SK-N-SH treated with all-trans-retinoic acid at 6 μM for 48 hours (cell line): Measurements from ENCODE around the gene POU3F2.

Source experiments
- ATAC-seq: fragments of 200-7000 bp; cut with Tn5 transposase; 3 replicates; pipeline ENCODE4 v1.9.1; 2020; ENCODE audit warnings: mild to moderate bottlenecking, moderate library complexity
- ARNTL ChIP-seq: fragments of 450-650 bp; formaldehyde crosslinking; IDR thresholded peaks from 2 replicates; pipeline ENCODE4 v1.5.0; 2020; ENCODE audit warnings: low read depth, mild to moderate bottlenecking, moderate library complexity, borderline replicate concordance
- CSDC2 ChIP-seq: fragments of 250-450 bp; sonication (Bioruptor Pico); IDR thresholded peaks from 2 replicates; pipeline ENCODE4 v1.5.0; 2020; ENCODE audit warnings: mild to moderate bottlenecking, moderate library complexity
- ESRRG ChIP-seq: fragments of 250-450 bp; sonication (Bioruptor Pico); IDR thresholded peaks from 2 replicates; pipeline ENCODE4 v1.6.1; 2021; ENCODE audit warnings: mild to moderate bottlenecking
- GLIS3 ChIP-seq: fragments of 250-450 bp; sonication (Bioruptor Pico); IDR thresholded peaks from 2 replicates; pipeline ENCODE4 v1.5.0; 2020; ENCODE audit warnings: mild to moderate bottlenecking, moderate library complexity
- OSR1 ChIP-seq: fragments of 250-450 bp; sonication (Bioruptor Pico); IDR thresholded peaks from 2 replicates; pipeline ENCODE4 v1.8.0; 2022; ENCODE audit warnings: moderate library complexity, mild to moderate bottlenecking, inconsistent platforms
- PPARA ChIP-seq: fragments of 250-450 bp; sonication (Bioruptor Pico); IDR thresholded peaks from 2 replicates; pipeline ENCODE4 v1.5.0; 2020; ENCODE audit warnings: mild to moderate bottlenecking, borderline replicate concordance
- RARB ChIP-seq: fragments of 250-450 bp; sonication (Bioruptor Pico); IDR thresholded peaks from 2 replicates; pipeline ENCODE4 v1.8.0; 2021; ENCODE audit warnings: mild to moderate bottlenecking, moderate library complexity
- SNAI2 ChIP-seq: fragments of 250-450 bp; sonication (Bioruptor Pico); IDR thresholded peaks from 2 replicates; pipeline ENCODE4 v1.5.0; 2020; ENCODE audit warnings: mild to moderate bottlenecking, moderate library complexity
- TCF4 ChIP-seq: fragments of 250-450 bp; sonication (Bioruptor Pico); IDR thresholded peaks from 2 replicates; pipeline ENCODE4 v1.8.0; 2021; ENCODE audit warnings: mild to moderate bottlenecking, moderate library complexity, borderline replicate concordance
- TOX ChIP-seq: fragments of 250-450 bp; sonication (Bioruptor Pico); IDR thresholded peaks from 2 replicates; pipeline ENCODE4 v1.8.0; 2021; ENCODE audit warnings: mild to moderate bottlenecking, moderate library complexity, borderline replicate concordance
- ZC3H10 ChIP-seq: fragments of 250-450 bp; sonication (Bioruptor Pico); IDR thresholded peaks from 2 replicates; pipeline ENCODE4 v1.5.1; 2021; ENCODE audit warnings: mild to moderate bottlenecking, moderate library complexity
- ZFP3 ChIP-seq: fragments of 250-450 bp; sonication (Bioruptor Pico); IDR thresholded peaks from 2 replicates; pipeline ENCODE4 v1.5.0; 2020; ENCODE audit warnings: mild to moderate bottlenecking, moderate library complexity
- ZFP30 ChIP-seq: fragments of 450-650 bp; formaldehyde crosslinking; IDR thresholded peaks from 2 replicates; pipeline ENCODE4 v1.5.0; 2022; ENCODE audit warnings: mild to moderate bottlenecking, moderate library complexity
- ZNF565 ChIP-seq: fragments of 450-650 bp; formaldehyde crosslinking; conservative IDR thresholded peaks from 2 replicates; pipeline ENCODE4 v1.5.0; 2020; ENCODE audit warnings: low read depth, mild to moderate bottlenecking, moderate library complexity
- ZNF70 ChIP-seq: fragments of 450-650 bp; formaldehyde crosslinking; IDR thresholded peaks from 2 replicates; pipeline ENCODE4 v1.5.0; 2020; ENCODE audit warnings: mild to moderate bottlenecking, moderate library complexity
- ZNF8 ChIP-seq: fragments of 450-650 bp; formaldehyde crosslinking; IDR thresholded peaks from 2 replicates; pipeline ENCODE4 v1.5.0; 2020; ENCODE audit warnings: mild to moderate bottlenecking, moderate library complexity
- TF ChIP-seq, protein P1 (sequence below): fragments of 250-450 bp; sonication (Bioruptor Pico); IDR thresholded peaks from 2 replicates; pipeline ENCODE4 v1.8.0; 2020; ENCODE audit warnings: mild to moderate bottlenecking, moderate library complexity, borderline replicate concordance
- TF ChIP-seq, protein P2 (sequence below): fragments of 250-450 bp; sonication (Bioruptor Pico); IDR thresholded peaks from 2 replicates; pipeline ENCODE4 v1.5.1; 2020; ENCODE audit warnings: low read depth, mild to moderate bottlenecking, moderate library complexity
- TF ChIP-seq, protein P3 (sequence below): fragments of 250-450 bp; sonication (Bioruptor Pico); IDR thresholded peaks from 2 replicates; pipeline ENCODE4 v1.5.1; 2021; ENCODE audit warnings: mild to moderate bottlenecking, moderate library complexity

POU3F2 gene

DNA sequence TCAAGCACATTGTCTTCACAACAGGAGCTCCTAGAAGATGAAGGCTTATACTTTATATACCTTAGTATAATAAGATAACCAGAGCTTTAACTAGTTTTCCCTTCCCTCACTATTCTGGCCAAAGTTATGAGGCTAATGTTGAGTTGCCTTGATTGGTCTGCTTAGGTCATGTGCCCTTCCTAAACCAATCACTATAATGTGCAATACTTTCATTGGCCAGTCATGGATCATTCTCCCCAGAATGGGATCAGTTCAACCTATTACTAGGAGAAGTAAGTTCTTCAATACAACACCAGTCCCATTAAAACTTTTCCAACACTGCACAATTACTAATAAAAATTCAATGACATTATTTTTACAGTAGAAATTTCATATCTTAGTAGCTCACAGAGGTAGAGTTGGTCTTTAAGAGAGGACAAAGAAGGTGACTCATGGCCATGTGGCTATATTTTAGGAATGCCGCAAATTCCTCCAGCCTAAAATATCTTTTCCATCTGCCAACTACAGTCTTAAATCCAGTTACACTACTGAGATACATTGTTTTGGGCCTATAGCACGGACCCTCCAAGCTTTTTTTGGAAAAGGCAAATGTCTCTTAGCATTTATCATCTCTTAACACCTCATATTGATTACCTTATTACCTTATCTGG, 12.5 kb upstream of the POU3F2 start:
- TF ChIP-seq, protein P1, sequence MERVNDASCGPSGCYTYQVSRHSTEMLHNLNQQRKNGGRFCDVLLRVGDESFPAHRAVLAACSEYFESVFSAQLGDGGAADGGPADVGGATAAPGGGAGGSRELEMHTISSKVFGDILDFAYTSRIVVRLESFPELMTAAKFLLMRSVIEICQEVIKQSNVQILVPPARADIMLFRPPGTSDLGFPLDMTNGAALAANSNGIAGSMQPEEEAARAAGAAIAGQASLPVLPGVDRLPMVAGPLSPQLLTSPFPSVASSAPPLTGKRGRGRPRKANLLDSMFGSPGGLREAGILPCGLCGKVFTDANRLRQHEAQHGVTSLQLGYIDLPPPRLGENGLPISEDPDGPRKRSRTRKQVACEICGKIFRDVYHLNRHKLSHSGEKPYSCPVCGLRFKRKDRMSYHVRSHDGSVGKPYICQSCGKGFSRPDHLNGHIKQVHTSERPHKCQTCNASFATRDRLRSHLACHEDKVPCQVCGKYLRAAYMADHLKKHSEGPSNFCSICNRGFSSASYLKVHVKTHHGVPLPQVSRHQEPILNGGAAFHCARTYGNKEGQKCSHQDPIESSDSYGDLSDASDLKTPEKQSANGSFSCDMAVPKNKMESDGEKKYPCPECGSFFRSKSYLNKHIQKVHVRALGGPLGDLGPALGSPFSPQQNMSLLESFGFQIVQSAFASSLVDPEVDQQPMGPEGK (CRISPR knock-in tag), result no peak
- TF ChIP-seq SNAI2 (no peak), TCF4 (CRISPR knock-in tag) (no peak), OSR1 (no peak), ZFP3 (CRISPR knock-in tag) (no peak)
- ATAC-seq, result peak; percentile 25; the same call in 1 of the 3 replicates

DNA sequence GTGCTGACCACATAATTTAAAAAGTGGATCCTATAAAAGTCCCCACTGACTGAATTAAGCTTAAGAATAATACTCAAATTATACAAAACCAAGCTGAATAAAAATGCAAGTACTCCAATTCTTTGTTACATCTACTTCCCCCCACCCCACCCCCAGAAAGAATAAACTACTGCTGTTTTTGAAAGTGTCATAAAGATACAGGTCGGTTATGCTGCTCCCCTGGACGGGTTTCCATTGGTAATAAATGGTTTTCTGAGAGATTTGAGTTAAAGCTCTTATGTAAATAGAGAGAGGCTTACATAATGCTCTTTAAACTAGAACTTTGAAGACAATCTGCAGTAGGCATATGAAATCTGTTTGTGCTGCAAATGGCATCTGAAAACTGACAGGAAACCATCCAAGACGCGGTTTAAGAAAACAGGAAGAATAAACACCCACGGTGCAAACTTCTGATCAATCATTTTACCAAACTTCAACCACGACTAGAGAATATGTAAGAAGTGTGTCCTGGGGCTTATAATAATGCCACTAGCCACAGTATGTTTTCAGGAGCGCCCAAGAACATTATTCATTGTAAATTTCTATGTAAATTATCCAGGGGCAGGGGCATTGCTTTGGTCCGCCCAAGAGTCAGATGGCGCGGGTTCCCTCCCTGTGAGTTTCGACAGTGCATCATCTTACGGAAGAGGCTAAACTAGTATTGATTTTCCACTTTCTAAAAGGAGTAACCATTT, 10.8 kb upstream of the POU3F2 start:
- ATAC-seq, result no peak
- TF ChIP-seq PPARA (CRISPR knock-in tag), result no peak

DNA sequence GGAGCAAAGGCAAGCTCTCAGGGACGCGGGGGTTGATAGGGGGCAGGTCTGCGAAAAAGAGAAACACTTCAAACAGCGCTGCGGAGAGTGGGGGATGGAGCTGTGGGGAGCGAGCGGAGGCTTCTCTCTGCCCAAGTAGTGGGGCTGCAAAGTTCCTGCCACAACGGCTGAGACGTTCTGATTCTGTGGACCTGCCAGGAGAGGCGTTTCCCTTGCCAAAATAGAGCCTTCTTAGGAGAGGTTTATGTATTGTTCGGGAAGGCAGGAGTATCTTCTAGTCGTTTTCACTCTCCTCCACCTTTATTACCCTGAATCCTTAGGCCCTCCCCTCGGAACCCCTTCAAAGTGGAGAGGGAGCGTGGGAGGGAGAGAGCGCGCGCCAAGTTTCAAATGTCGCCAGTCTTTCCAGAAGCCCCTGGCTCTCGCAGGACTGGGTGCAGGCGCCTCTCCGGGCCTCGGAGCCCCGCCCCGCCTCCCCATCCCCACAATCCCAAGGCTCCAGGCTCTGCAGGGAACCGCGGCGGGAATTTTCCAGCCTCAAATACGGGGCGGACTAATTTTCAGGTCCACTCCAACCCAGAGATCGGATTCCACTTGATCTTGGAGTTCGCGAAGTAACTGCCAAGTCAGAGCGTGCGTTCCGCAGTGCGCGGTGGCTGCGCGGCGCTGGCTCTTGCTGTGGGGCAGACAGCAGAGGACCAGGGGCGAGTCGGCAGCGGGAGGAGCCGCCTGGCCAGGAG, 10.0 kb upstream of the POU3F2 start:
- peak; percentile 70 for ATAC-seq
- TF ChIP-seq ZNF8 (no peak), ZNF565 (CRISPR knock-in tag) (no peak)

DNA sequence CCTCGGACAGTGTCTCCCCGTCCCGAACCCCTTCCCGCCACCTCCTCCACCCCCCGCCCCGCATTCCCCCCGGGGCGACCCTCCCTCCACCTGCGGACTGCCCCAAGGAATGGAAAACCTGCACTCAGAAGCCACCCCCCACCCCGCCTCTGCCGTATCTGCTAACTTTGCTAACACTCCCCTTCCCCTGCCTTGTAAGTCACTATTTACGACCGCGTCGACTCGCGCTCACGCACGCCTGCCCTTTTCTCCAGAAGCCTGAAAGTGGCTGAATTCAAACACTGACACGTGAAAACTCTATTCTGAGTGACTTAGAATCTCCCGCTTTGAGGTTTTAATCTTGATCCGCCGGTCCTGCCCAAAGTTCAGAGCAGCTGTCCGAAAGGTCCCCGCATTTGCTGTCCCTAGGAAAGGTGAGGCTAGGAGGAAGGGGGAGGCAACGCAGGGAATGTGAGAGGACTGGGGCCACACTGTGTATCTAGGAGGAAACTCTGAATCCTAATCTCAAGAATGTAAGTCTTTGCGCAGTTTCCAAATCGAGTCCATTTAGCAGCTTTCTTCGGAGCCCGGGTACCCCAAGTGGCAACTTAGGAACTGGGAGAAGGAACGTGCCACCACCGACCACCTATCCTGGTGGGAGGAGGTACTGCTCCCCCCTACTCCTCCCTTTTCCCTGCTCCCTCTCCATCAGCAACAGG, 9.3 kb upstream of the POU3F2 start:
- TF ChIP-seq OSR1, result no peak
- no peak for TF ChIP-seq TOX (CRISPR knock-in tag)
- TF ChIP-seq ZNF70, result no peak
- no peak for TF ChIP-seq ESRRG
- TF ChIP-seq ZC3H10 (CRISPR knock-in tag), result no peak
- no peak for TF ChIP-seq ZNF8
- ATAC-seq, result peak; percentile 18

DNA sequence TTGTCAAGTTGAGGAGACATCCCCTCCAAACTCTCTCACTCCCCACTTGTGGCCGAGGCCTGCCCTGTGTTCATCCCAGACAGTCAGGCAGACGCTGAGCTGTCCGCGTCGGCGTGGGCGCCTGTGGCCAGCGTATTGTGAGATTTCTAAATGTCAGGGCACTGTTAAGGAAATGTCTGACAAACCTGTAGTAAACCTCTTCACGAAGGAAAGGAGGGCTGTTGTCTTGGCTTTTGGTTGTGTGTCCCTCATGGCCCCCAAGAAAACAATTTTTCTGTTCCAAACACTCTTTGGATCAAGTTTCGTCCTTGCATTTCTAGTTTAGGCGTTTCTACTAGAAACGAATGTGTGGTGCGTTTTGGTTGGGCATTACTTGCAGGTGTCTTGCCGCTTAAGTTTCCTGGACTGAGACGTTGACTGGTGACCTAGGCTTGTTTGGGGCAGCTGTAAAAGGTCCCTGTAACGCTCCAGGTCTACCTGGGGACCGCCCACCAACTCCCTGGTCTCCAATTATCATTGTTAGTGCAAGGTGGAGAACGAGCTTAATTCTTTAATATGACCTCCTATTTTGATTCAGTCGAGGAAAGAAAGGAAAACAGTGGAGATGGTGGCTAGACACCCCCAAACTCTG, 8.7 kb upstream of the POU3F2 start:
- no peak for ATAC-seq
- TF ChIP-seq, protein P2, sequence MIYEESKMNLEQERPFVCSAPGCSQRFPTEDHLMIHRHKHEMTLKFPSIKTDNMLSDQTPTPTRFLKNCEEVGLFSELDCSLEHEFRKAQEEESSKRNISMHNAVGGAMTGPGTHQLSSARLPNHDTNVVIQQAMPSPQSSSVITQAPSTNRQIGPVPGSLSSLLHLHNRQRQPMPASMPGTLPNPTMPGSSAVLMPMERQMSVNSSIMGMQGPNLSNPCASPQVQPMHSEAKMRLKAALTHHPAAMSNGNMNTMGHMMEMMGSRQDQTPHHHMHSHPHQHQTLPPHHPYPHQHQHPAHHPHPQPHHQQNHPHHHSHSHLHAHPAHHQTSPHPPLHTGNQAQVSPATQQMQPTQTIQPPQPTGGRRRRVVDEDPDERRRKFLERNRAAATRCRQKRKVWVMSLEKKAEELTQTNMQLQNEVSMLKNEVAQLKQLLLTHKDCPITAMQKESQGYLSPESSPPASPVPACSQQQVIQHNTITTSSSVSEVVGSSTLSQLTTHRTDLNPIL (CRISPR knock-in tag), result no peak
- no peak for TF ChIP-seq ZNF70
- TF ChIP-seq ARNTL (CRISPR knock-in tag), result no peak
- no peak for TF ChIP-seq ZFP30
- TF ChIP-seq, protein P3, sequence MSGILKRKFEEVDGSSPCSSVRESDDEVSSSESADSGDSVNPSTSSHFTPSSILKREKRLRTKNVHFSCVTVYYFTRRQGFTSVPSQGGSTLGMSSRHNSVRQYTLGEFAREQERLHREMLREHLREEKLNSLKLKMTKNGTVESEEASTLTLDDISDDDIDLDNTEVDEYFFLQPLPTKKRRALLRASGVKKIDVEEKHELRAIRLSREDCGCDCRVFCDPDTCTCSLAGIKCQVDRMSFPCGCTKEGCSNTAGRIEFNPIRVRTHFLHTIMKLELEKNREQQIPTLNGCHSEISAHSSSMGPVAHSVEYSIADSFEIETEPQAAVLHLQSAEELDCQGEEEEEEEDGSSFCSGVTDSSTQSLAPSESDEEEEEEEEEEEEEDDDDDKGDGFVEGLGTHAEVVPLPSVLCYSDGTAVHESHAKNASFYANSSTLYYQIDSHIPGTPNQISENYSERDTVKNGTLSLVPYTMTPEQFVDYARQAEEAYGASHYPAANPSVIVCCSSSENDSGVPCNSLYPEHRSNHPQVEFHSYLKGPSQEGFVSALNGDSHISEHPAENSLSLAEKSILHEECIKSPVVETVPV, result no peak
- TF ChIP-seq ZC3H10 (CRISPR knock-in tag), result no peak
- TF ChIP-seq PPARA (CRISPR knock-in tag), result no peak
- no peak for TF ChIP-seq RARB (CRISPR knock-in tag)
- no peak for TF ChIP-seq ZNF8
- TF ChIP-seq GLIS3, result no peak
- no peak for TF ChIP-seq CSDC2 (CRISPR knock-in tag)
